ENCODE results near the gene GSTM5.
"Not testable (repeated sequence)": the region's sequence is repeated elsewhere in the genome, so short reads cannot be mapped to it uniquely, and the experiment has no call there.

GSTM5 gene

DNA sequence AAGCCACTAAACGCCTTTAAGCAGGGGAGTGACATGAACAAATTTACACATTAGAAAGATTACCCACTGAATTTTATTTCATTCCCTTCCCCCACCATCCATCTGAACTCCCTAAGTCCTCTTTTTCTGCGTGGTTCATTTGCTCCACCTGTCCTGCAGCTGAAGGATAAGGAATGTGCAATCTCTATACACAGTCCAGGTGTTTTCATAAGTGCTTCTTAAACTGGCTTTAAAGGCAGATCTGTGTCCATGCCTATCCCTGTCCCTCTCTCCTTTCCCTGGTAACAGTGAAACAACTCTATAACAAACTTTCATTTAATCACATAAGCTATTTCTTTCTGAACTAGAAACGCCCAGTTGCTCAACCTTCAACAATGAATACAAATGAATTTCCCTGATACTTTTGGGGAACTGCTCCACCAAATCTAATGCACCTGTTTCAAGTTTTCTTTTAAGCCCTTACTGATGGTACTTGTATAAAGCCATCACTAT, 20.4 kb downstream of the GSTM5 start:
- DNase-seq = no peak

- no peak for DNase-seq
Observed at GRCh38 chr1:109733236-109733870, 21.3 kb downstream of the GSTM5 start.

- DNase-seq = peak; percentile 86
Observed at GRCh38 chr1:109739738-109740614, 27.9 kb downstream of the GSTM5 start.

DNA sequence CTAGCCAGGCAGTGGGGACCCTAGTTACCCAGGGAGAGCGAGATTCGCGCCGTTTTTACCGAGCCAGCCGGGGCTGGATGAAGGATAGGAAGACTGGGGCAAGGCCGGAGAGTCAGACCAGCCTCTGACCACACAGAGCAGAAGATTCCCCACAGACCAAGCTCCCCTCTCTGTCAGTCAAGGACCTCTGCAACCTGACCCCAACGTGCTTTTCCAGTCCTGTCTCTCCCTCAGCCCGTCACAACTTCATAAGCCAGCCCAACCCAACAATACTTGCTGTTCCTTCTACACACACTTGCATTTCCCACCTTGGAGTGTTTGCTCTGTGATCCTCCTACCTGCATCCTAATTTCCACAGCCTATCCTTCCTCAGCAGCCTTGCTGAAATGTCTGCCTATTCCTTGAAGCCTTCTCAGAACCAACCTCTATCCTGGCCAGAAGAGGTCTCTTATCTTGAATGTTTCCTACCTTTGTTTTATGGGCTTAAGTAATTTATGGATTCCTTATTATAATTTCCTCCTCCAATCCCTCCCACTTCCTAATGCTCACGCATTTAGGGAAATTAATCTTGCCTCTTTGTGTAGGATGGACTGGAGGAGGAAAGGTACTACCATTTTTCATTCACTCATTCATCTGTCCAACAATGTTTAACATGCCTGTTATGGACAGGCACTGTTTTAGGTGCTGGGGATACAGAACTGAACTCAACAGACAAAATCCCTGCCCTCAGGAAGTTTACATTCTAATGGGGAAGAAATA, 28.7 kb downstream of the GSTM5 start, which contains the start of gene GSTM3:
TSS of gene GSTM3 (minus strand) at position 424 of the 759 bp plus-strand sequence. CDS start 751 bp downstream, outside the sequence.
- peak; percentile 47 for DNase-seq

DNA sequence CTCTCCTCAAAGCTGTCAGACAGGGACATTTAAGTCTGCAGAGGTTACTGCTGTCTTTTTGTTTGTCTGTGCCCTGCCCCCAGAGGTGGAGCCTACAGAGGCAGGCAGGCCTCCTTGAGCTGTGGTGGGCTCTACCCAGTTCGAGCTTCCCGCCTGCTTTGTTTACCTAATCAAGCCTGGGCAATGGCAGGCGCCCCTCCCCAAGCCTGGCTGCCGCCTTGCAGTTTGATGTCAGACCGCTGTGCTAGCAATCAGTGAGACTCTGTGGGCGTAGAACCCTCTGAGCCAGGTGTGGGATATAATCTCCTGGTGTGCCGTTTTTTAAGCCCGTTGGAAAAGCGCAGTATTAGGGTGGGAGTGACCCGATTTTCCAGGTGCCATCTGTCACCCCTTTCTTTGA, 36.3 kb downstream of the GSTM5 start:
- not testable (repeated sequence) for DNase-seq

DNA sequence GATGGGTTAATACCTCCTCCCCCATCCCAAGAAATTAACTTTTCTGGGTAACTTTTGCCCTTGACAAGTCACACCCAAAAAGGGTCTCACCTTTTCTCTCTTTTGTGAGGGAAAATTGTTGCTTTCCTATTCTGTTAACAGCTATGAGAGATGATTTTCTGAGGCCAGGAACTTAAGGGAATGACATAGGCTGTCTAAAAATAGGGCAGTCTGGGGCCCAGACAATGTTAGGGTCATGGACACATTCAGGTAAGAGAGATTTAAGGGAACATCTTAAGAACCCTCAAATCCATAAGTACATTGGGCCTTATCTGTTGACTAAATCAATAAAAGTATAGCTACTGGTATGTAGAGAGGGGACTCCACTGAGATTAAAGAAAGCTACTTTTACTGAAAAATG, 37.2 kb downstream of the GSTM5 start:
- no peak for DNase-seq

- no peak for DNase-seq
Observed at GRCh38 chr1:109750241-109750882, 38.3 kb downstream of the GSTM5 start.

- DNase-seq = no peak
Observed at GRCh38 chr1:109750920-109751319, 38.9 kb downstream of the GSTM5 start.

DNA sequence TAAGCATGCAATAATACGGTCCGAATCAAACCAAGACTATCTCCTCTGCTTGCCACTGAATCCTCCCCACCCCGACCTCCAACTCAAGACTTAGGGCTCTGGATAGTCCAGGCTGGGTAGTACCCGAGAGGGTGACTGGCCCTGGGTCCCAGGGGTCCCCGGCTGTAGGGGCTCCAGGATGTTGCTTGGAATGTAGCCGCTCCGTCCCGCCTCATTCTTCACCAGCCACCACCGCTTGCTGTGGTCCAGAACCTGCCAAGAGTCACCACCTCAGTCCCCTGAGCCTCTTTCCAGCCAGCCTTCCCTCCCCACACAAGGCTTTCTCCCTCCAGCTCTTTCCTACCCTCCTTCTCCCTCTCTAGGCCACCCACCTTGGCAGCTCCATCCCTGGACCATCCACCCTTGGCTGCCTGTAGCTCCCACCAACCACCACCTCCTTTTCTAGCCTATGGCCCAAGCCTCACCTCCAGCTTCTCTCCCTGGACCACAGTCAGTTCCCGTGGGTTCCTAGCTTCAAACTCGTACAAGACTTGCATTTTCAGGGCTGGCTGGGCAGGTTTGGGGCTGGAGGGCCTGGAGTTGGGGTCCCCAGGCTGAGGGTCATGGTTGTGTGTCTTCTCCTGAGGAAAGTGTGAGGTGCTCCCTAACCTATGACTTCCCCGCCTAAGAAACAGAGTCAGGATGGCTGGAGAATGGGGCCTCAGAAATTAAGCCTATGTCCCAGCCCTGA, 39.6 kb downstream of the GSTM5 start:
- no peak for DNase-seq

GRCh38 chr1:109754738-109755137, 42.7 kb downstream of the GSTM5 start:
- no peak for DNase-seq

GRCh38 chr1:109756325-109756724, 44.3 kb downstream of the GSTM5 start:
- DNase-seq = not testable (repeated sequence)

DNA sequence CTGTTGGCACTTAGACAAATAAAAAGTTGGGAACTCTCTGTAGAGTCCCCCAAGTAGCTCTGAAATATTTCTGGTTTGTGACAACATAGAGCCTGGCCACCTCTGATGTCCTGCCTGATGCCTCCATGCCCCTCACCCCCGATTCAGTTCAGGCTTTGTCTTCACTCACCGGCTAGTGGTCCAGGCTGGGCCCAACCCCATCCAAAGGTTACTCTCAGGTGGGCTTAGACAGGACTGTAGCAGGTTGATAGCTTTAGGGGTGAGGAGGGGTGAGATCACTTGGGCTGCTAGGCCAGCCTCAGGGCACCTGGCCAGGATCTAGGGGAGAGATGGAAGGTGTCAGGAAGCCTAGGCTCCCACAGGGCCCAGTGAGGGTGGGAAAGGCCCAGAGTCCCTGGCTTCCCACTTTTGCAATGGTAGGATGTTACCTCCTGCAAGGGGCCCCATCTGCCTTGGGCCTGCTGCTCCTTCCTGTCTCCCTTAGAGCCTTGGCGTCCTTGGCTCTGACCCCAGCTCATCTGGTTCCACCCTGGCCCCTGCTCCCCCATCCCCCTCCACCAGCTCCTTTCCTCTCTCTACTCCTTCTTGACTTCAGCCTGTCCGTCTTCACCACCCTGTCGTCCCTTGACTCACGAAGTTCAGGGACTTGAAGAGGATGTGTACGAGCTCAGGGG, 44.9 kb downstream of the GSTM5 start:
- no peak for DNase-seq

- no peak for DNase-seq
Observed at GRCh38 chr1:109757936-109758786, 46.1 kb downstream of the GSTM5 start.

GRCh38 chr1:109759513-109760334, 47.7 kb downstream of the GSTM5 start:
- DNase-seq = no peak

DNA sequence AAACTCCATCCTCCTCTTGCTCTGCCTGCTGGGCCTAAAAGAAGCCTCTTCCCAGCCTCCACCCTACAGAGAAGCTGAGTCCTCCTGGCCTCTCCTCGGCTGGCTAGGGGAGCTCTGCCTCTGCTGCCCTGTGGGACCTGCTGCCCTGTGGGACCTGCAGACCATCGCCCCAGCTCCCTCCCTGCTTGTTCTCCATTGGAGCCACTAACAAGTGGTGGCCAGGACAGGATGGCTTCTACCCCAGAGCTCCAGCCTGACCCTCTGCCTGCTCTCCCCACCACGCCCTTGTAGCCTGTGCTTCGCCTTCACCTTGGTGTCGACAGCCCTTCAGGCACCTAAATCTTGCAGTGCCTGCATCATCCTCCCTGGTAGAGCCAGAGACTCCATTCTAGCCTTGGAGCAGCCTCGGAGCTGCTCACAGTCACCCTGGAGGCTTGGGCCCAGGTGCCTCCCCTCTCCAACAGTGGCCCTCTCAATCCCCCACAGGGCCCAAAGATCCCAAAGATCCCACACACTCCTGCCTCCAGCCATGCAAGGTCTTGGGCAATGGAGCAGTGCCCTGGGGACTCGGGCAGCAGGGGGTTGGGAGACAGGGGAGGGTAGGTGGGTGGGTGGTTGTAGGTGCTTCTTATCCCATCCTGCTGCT, 48.7 kb downstream of the GSTM5 start:
- no peak for DNase-seq

GRCh38 chr1:109761227-109762038, 49.4 kb downstream of the GSTM5 start:
- DNase-seq = no peak

DNA sequence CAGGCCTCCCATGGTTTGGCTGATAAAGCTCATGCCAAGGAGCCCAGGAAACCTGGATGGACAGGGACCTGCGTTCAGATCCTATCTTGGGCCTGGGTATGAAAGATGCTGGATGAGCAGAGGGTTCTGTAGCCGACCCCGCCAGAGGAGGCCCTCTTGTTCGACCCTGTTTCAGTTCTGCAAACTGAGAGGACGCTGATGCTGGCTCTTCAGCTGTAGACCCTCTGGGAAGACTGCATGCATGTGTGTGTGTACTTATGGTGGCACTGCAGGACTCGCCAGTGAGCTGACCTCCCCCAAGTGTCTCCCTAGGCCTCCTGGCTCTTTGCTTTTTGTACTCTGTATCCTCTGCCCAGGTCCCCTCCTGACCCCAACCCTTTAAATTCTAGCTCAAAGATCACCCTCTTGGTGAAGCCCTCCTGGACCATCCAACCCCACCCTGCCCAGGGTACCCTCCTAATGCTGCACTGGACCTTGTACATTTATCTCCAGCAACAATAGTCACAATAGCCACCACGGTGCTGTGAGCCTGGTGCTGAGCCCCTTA, 50.1 kb downstream of the GSTM5 start:
- no peak for DNase-seq
